Vagina (tissue), 2 donors: ENCODE results near the gene KRT2. TPM values are rescaled to one million over a fixed set of nuclear protein-coding genes. Genes with fewer than 3 reads are reported as not detected.

Experiments
- DNase-seq, 2 donors: peaks; one replicate each; pipeline ENCODE4 v3.0.0-alpha.2; 2017; ENCODE audit errors: extremely low spot score in 2 of 2
- H3K27ac ChIP-seq: fragments of 200-600 bp; sonication (generic); one replicate; pipeline ENCODE4 v1.5.1; 2019
- H3K27me3 ChIP-seq: fragments of 200-600 bp; sonication (generic); one replicate; pipeline ENCODE4 v1.5.1; 2019
- H3K36me3 ChIP-seq, 2 donors: fragments of 200-600 bp; sonication (generic); one replicate each; pipeline ENCODE4 v1.5.1; 2017 to 2019
- H3K4me1 ChIP-seq: fragments of 200-600 bp; sonication (generic); one replicate; pipeline ENCODE4 v1.5.1; 2019
- H3K4me3 ChIP-seq, 2 donors: fragments of 200-600 bp; sonication (generic); 1 replicate in 1 of 2; 2 replicates in 1 of 2; pipeline ENCODE4 v1.5.1; 2016 to 2019
- H3K9me3 ChIP-seq: fragments of 200-600 bp; sonication (generic); one replicate; pipeline ENCODE4 v1.5.1; 2019
- CTCF ChIP-seq, 3 experiments: fragments of 450-650 bp in 2 of 3; fragments of 200-600 bp in 1 of 3; sonication (generic) in 1 of 3; IDR thresholded peaks; one replicate each; pipeline ENCODE4 v1.5.1; 2017 to 2019; ENCODE audit warnings: antibody characterized with exemption in 3 of 3, mild to moderate bottlenecking in 2 of 3, moderate library complexity in 2 of 3
- POLR2A ChIP-seq, 2 donors: fragments of 450-650 bp; IDR thresholded peaks; one replicate each; pipeline ENCODE4 v1.6.1; 2017; ENCODE audit warnings: antibody characterized with exemption in 2 of 2, mild to moderate bottlenecking in 2 of 2, moderate library complexity in 2 of 2
- POLR2AphosphoS5 ChIP-seq, 2 donors: sonication (generic); formaldehyde crosslinking; IDR thresholded peaks; one replicate each; pipeline ENCODE4 v1.9.0; 2017; ENCODE audit warnings: antibody characterized with exemption in 2 of 2, mild to moderate bottlenecking in 2 of 2, low read depth in 1 of 2; ENCODE audit not compliant: insufficient read depth in 1 of 2
- intact Hi-C: fragments of 100-400 bp; cut with DNase I; formaldehyde crosslinking; loops from one replicate; pipeline ENCODE4 v1.15.1; 2023
- total RNA-seq: library from RNA; depleted of rRNA; stranded (reverse); fragments of >200 nt; gene quantifications from one replicate; pipeline ENCODE4 v1.2.3, GENCODE V29; 2016

Gene KRT2
- total RNA-seq, 1 donor from 2014 or later = 2.0 TPM

- Histone ChIP-seq H3K27ac (no peak overlapping the region), H3K36me3 (no peaks in the 10 kb centered on the region), H3K9me3 (no peaks in the 10 kb centered on the region), H3K27me3 (no peaks in the 10 kb centered on the region), H3K4me1 (no peaks in the 10 kb centered on the region), H3K4me3 (no peak overlapping the region)
- peak in 1 of 2 donors; percentile 29 for DNase-seq
- TF ChIP-seq POLR2AphosphoS5 (IDR thresholded peaks at IDR 0.05; ENCODE audit: insufficient read depth in 1 of 2, low read depth in 1 of 2) (no peak), CTCF (IDR thresholded peaks at IDR 0.05) (no peak), POLR2A (IDR thresholded peaks at IDR 0.05) (no peak)
- intact Hi-C loops = no loop called here
These were observed 10.5 kb downstream of the KRT2 start for GRCh38 chr12:52641468-52641867.

- H3K27ac ChIP-seq = no peak overlapping the region
- intact Hi-C loops = no loop called here
- peak in 1 of 2 donors; percentile 74 for DNase-seq
These were observed 14.7 kb downstream of the KRT2 start for GRCh38 chr12:52637299-52637698.

GRCh38 chr12:52636592-52637258, 15.3 kb downstream of the KRT2 start:
- H3K4me1 ChIP-seq = no peaks in the 10 kb centered on the region
- H3K9me3 ChIP-seq = no peaks in the 10 kb centered on the region
- intact Hi-C loops = no loop called here
- H3K27ac ChIP-seq = no peak overlapping the region
- TF ChIP-seq POLR2AphosphoS5 (IDR thresholded peaks at IDR 0.05; ENCODE audit: insufficient read depth in 1 of 2, low read depth in 1 of 2) = no peak
- no peak for TF ChIP-seq POLR2A (IDR thresholded peaks at IDR 0.05)
- peak; percentile 47 to 77 for DNase-seq
- no peaks in the 10 kb centered on the region for H3K36me3 ChIP-seq
- H3K4me3 ChIP-seq = no peak overlapping the region
- no peaks in the 10 kb centered on the region for H3K27me3 ChIP-seq

More at GRCh38 chr12:52637299-52637698, 14.7 kb downstream of the KRT2 start:
- Histone ChIP-seq H3K36me3 (no peaks in the 10 kb centered on the region), H3K27me3 (no peaks in the 10 kb centered on the region), H3K4me3 (no peak overlapping the region), H3K4me1 (no peaks in the 10 kb centered on the region), H3K9me3 (no peaks in the 10 kb centered on the region)
- no peak for TF ChIP-seq POLR2A (IDR thresholded peaks at IDR 0.05)
- no peak for TF ChIP-seq CTCF (IDR thresholded peaks at IDR 0.05)
- TF ChIP-seq POLR2AphosphoS5 (IDR thresholded peaks at IDR 0.05; ENCODE audit: insufficient read depth in 1 of 2, low read depth in 1 of 2) = no peak

GRCh38 chr12:52636189-52636588, 15.8 kb downstream of the KRT2 start:
- DNase-seq = peak; percentile 32 to 72
- intact Hi-C loops = no loop called here
- TF ChIP-seq POLR2A (IDR thresholded peaks at IDR 0.05) = no peak
- TF ChIP-seq POLR2AphosphoS5 (IDR thresholded peaks at IDR 0.05; ENCODE audit: insufficient read depth in 1 of 2, low read depth in 1 of 2) = no peak
- TF ChIP-seq CTCF (IDR thresholded peaks at IDR 0.05) = no peak
- H3K27me3 ChIP-seq = no peaks in the 10 kb centered on the region
- no peak overlapping the region for H3K4me3 ChIP-seq
- no peaks in the 10 kb centered on the region for H3K36me3 ChIP-seq
- no peaks in the 10 kb centered on the region for H3K4me1 ChIP-seq
- H3K9me3 ChIP-seq = no peaks in the 10 kb centered on the region
- H3K27ac ChIP-seq = no peak overlapping the region

GRCh38 chr12:52634266-52635056, 17.6 kb downstream of the KRT2 start:
- intact Hi-C loops = no loop called here
- H3K4me1 ChIP-seq = no peaks in the 10 kb centered on the region
- H3K36me3 ChIP-seq = no peaks in the 10 kb centered on the region
- no peaks in the 10 kb centered on the region for H3K9me3 ChIP-seq
- DNase-seq = peak; percentile 83 to 84
- no peak overlapping the region for H3K4me3 ChIP-seq
- H3K27me3 ChIP-seq = no peaks in the 10 kb centered on the region
- TF ChIP-seq CTCF (IDR thresholded peaks at IDR 0.05) (no peak), POLR2A (IDR thresholded peaks at IDR 0.05) (no peak), POLR2AphosphoS5 (IDR thresholded peaks at IDR 0.05; ENCODE audit: insufficient read depth in 1 of 2, low read depth in 1 of 2) (no peak)
- H3K27ac ChIP-seq = no peak overlapping the region
